GM23338 (cell line): Measurements from ENCODE around the gene POC1B.

Source experiments
- ETS1 ChIP-seq: IDR thresholded peaks from 2 replicates; pipeline ENCODE4 v1.6.1; 2016; ENCODE audit warnings: antibody characterized with exemption
- EZH2 ChIP-seq: fragments of 200-600 bp; sonication (generic); IDR thresholded peaks from one replicate; pipeline ENCODE4 v1.8.0; 2017; ENCODE audit warnings: antibody characterized with exemption, mild to moderate bottlenecking, low read depth; ENCODE audit not compliant: unreplicated experiment
- EZH2phosphoT487 ChIP-seq: fragments of 200-600 bp; sonication (generic); IDR thresholded peaks from one replicate; pipeline ENCODE4 v1.8.1; 2018; ENCODE audit warnings: antibody characterized with exemption; ENCODE audit not compliant: unreplicated experiment
- TF ChIP-seq, protein P1 (sequence below): IDR thresholded peaks from one replicate; pipeline ENCODE4 v1.6.1; 2018; ENCODE audit warnings: antibody characterized with exemption; ENCODE audit not compliant: unreplicated experiment
- TF ChIP-seq, protein P2 (sequence below), 2 experiments: fragments of 200-600 bp in 1 of 2; sonication (generic) in 1 of 2; conservative IDR thresholded peaks; 2 replicates each; pipeline versions ENCODE4 v1.5.1 to v1.6.1; 2016 to 2017; ENCODE audit warnings: antibody characterized with exemption in 2 of 2, low read depth in 2 of 2, mild to moderate bottlenecking in 2 of 2, moderate library complexity in 1 of 2

DNA sequence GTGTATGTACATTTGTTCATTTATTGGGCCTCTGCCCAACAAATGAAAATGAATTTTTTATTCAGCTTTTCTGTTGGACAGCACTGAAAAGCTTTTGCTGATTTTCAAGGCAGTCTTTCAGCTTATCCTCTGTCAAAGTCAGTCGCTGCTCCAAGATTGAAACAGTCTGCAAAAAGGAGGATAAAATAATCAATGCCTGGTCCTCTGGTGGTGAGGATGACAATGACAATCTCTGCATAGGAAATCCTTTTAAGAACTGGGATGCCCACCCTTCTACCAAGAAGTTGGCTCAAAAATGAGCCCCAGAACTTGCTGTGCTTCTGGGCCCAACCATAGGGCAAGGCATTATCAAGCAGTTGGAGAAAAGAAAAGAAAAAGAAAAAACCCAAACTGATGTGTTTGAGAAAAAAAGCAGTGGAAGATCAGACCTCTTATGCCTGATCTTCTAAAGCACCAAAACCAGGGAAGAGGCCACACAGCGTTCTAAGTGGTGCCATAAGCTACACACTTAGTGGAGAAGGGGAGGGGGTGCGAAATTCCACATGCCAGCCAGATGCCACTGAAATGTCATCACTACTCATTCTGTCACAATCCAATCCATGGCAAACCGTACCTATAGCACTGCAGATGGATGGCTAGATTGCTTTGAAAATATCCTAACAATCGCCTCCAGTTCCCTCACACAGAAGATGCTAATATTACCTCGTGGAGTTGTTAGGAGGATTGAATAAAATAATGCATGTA, 104.6 kb downstream of the POC1B start:
- TF ChIP-seq EZH2 (no peak), EZH2phosphoT487 (no peak), ETS1 (no peak)
- TF ChIP-seq, protein P1, sequence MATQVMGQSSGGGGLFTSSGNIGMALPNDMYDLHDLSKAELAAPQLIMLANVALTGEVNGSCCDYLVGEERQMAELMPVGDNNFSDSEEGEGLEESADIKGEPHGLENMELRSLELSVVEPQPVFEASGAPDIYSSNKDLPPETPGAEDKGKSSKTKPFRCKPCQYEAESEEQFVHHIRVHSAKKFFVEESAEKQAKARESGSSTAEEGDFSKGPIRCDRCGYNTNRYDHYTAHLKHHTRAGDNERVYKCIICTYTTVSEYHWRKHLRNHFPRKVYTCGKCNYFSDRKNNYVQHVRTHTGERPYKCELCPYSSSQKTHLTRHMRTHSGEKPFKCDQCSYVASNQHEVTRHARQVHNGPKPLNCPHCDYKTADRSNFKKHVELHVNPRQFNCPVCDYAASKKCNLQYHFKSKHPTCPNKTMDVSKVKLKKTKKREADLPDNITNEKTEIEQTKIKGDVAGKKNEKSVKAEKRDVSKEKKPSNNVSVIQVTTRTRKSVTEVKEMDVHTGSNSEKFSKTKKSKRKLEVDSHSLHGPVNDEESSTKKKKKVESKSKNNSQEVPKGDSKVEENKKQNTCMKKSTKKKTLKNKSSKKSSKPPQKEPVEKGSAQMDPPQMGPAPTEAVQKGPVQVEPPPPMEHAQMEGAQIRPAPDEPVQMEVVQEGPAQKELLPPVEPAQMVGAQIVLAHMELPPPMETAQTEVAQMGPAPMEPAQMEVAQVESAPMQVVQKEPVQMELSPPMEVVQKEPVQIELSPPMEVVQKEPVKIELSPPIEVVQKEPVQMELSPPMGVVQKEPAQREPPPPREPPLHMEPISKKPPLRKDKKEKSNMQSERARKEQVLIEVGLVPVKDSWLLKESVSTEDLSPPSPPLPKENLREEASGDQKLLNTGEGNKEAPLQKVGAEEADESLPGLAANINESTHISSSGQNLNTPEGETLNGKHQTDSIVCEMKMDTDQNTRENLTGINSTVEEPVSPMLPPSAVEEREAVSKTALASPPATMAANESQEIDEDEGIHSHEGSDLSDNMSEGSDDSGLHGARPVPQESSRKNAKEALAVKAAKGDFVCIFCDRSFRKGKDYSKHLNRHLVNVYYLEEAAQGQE = no peak
- TF ChIP-seq, protein P2, sequence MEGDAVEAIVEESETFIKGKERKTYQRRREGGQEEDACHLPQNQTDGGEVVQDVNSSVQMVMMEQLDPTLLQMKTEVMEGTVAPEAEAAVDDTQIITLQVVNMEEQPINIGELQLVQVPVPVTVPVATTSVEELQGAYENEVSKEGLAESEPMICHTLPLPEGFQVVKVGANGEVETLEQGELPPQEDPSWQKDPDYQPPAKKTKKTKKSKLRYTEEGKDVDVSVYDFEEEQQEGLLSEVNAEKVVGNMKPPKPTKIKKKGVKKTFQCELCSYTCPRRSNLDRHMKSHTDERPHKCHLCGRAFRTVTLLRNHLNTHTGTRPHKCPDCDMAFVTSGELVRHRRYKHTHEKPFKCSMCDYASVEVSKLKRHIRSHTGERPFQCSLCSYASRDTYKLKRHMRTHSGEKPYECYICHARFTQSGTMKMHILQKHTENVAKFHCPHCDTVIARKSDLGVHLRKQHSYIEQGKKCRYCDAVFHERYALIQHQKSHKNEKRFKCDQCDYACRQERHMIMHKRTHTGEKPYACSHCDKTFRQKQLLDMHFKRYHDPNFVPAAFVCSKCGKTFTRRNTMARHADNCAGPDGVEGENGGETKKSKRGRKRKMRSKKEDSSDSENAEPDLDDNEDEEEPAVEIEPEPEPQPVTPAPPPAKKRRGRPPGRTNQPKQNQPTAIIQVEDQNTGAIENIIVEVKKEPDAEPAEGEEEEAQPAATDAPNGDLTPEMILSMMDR (conservative IDR thresholded peaks at IDR 0.05; ENCODE audit: low read depth in 2 of 2) = peak; percentile 25 to 36; a peak in 1 of 4 replicates
